ENCODE measurements around the gene AGPAT4.

Gene AGPAT4

DNA sequence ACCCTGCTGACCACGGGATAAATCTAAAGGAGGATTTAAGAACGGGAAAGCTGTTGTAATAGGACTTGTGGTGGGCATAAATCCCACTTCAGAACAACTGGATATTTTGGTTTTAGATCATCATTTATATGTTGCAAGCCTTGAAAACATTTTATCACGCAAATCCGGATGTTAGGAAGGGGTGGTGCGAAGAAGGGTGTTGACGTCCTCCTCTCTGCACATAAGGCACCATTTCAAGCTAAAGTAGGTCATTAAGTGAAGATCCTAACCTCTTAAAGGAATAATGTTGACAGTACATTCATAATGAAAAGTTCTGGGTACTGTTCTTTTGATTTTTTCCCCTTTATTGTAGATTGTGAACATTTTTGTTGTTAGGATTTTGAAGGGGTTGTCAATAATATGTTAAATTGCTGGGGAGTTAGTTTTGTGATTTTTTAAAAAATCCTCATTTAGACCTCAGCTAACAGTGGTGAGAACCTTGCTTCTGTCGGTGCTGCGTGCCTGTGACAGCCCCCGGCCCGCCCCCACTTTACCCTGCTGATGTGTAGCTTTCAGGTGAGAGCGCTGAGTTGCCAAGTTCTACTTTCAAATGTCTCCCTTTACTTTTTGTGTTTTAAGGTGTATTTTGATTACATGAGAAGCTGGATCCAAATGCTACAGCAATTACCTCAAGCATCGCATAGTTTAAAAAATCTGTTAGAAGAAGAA, 193.4 kb downstream of the AGPAT4 start:
- no peak for DNase-seq (ENCODE audit: low read depth)
- no peak overlapping the region for H3K4me3 ChIP-seq (ENCODE audit: low read length)
- TF ChIP-seq, protein P1, sequence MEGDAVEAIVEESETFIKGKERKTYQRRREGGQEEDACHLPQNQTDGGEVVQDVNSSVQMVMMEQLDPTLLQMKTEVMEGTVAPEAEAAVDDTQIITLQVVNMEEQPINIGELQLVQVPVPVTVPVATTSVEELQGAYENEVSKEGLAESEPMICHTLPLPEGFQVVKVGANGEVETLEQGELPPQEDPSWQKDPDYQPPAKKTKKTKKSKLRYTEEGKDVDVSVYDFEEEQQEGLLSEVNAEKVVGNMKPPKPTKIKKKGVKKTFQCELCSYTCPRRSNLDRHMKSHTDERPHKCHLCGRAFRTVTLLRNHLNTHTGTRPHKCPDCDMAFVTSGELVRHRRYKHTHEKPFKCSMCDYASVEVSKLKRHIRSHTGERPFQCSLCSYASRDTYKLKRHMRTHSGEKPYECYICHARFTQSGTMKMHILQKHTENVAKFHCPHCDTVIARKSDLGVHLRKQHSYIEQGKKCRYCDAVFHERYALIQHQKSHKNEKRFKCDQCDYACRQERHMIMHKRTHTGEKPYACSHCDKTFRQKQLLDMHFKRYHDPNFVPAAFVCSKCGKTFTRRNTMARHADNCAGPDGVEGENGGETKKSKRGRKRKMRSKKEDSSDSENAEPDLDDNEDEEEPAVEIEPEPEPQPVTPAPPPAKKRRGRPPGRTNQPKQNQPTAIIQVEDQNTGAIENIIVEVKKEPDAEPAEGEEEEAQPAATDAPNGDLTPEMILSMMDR (conservative IDR thresholded peaks at IDR 0.05; ENCODE audit: low read length), result no peak
